Measurements from ENCODE around the gene ETV3L.

Gene ETV3L

DNA sequence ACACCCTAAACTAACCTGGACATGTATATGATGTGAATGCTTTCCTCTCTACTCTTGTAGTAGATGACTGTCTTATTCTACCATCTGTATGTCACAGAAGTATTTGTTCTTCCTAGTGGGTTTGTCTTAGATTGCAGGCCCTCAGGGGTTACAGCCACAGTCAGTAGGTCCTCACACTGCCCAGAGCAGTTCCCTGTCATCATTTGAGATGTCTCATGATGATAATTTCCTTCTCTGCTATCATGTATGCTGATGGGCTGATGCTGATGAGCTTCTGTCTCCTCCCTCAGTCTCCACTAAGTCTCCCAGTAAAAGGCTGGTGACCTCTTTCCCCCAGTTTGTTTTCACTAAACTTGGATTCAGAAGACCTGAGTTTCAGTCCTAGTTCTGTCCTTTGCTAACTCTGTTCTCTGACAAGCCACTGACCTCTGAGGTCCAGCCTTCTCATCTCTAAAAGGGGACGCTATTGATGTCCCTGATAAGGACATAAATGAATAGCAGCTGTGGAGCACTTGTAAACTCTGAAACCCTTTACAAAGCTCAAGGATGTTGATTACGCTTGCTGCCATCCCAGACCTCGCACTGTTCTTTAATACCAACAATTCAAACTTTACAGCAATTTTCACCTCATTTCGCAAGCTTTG is 41.7 kb upstream of the ETV3L start:
- H4K8ac ChIP-seq (ENCODE audit: low read depth, low read length): no peak overlapping the region
- H2BK15ac ChIP-seq (ENCODE audit: low read length): no peak overlapping the region
- H2BK12ac ChIP-seq (ENCODE audit: low read length): no peak overlapping the region
- H3K36me3 ChIP-seq (replicated peaks in 1 of 2; ENCODE audit: control insufficient read depth in 2 of 2, insufficient read depth in 2 of 2, low read length in 2 of 2): no peaks in the 10 kb centered on the region
- H2AK5ac ChIP-seq (ENCODE audit: low read depth, low read length): no peak overlapping the region
- peaks cover 4 to 5% of the 10 kb centered on the region in 2 donors for H3K4me1 ChIP-seq (ENCODE audit: control insufficient read depth in 2 of 2, insufficient read depth in 1 of 2, low read depth in 1 of 2, low read length in 2 of 2)
- no CpG with 5 or more reads among the region's 4 CpGs for WGBS, 2 donors (ENCODE audit: extremely low coverage in 2 of 2, insufficient read length in 2 of 2, insufficient replicate concordance in 1 of 2)
- H3K27ac ChIP-seq (replicated peaks; ENCODE audit: low read length): no peak overlapping the region
- peaks cover 2% of the 10 kb centered on the region for H3K79me1 ChIP-seq (ENCODE audit: low read depth, low read length)
- DNase-seq (ENCODE audit: low spot score): no peak
- H3K27me3 ChIP-seq (ENCODE audit: control insufficient read depth in 3 of 3, insufficient read depth in 3 of 3, low read depth in 1 of 3, low read length in 3 of 3): peaks cover 0 to 34% (median 0%) of the 10 kb centered on the region in 3 experiments
- no peak overlapping the region for H3K4me3 ChIP-seq (ENCODE audit: low read length in 2 of 2)
- H3K4ac ChIP-seq (ENCODE audit: low read length): no peak overlapping the region
- H4K91ac ChIP-seq (ENCODE audit: low read depth, low read length, poor library complexity): no peak overlapping the region
- no peak overlapping the region for H3K23ac ChIP-seq (ENCODE audit: low read depth, low read length, poor library complexity)
- no peak overlapping the region for H3K18ac ChIP-seq (ENCODE audit: low read length)
- H3K9ac ChIP-seq (ENCODE audit: low read depth, low read length, poor library complexity): no peak overlapping the region
- H3K9me3 ChIP-seq (replicated peaks in 1 of 2; ENCODE audit: control insufficient read depth in 2 of 2, insufficient read depth in 1 of 2, low read depth in 1 of 2, low read length in 2 of 2): no peaks in the 10 kb centered on the region
- no peak overlapping the region for H2AFZ ChIP-seq (ENCODE audit: low read length)
- no peak overlapping the region for H2BK120ac ChIP-seq (ENCODE audit: low read depth, low read length)
- H2BK5ac ChIP-seq (ENCODE audit: low read length): no peak overlapping the region
- H3K14ac ChIP-seq (ENCODE audit: low read length): no peak overlapping the region
- H3K4me2 ChIP-seq (ENCODE audit: insufficient read depth, low read length, poor library complexity, severe bottlenecking): no peak overlapping the region

DNA sequence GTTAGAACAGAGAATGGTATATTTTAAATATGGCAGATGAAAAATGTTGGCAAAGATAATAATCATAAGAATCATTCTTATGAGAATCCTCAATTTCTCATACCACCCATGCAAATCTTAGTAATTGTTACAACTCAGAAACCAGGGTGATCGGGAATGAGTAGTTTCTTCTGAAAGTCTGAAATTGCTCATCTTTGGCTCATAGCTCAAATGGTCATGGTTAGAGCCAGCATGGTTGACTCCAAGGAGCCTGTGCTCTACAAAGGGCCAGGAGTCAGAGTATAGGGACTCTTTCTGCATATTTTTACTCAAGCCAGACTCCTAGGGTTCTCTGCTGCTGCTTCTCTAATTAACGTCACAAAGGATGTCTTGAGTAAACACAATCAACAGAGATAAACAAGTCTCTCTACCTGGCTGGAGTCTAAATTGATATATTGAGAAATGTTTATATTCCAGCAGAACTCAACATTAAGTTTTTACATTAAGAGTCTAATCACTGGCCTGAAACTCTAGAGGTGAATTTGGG is 40.5 kb upstream of the ETV3L start:
- Histone ChIP-seq H3K27ac (replicated peaks; ENCODE audit: low read length) (no peak overlapping the region), H2BK15ac (ENCODE audit: low read length) (no peak overlapping the region), H3K79me1 (ENCODE audit: low read depth, low read length) (peaks cover 2% of the 10 kb centered on the region), H4K91ac (ENCODE audit: low read depth, low read length, poor library complexity) (no peak overlapping the region), H3K4me1 (ENCODE audit: control insufficient read depth in 2 of 2, insufficient read depth in 1 of 2, low read depth in 1 of 2, low read length in 2 of 2) (peaks cover 4 to 8% of the 10 kb centered on the region in 2 donors), H2BK120ac (ENCODE audit: low read depth, low read length) (no peak overlapping the region), H2BK12ac (ENCODE audit: low read length) (no peak overlapping the region), H2BK5ac (ENCODE audit: low read length) (no peak overlapping the region), H3K36me3 (replicated peaks in 1 of 2; ENCODE audit: control insufficient read depth in 2 of 2, insufficient read depth in 2 of 2, low read length in 2 of 2) (peaks cover 6 to 11% of the 10 kb centered on the region in 2 donors), H3K23ac (ENCODE audit: low read depth, low read length, poor library complexity) (no peak overlapping the region), H3K9ac (ENCODE audit: low read depth, low read length, poor library complexity) (no peak overlapping the region), H3K18ac (ENCODE audit: low read length) (no peak overlapping the region), H2AFZ (ENCODE audit: low read length) (no peak overlapping the region), H3K4me2 (ENCODE audit: insufficient read depth, low read length, poor library complexity, severe bottlenecking) (no peak overlapping the region), H3K4me3 (ENCODE audit: low read length in 2 of 2) (no peak overlapping the region), H2AK5ac (ENCODE audit: low read depth, low read length) (no peak overlapping the region), H3K9me3 (replicated peaks in 1 of 2; ENCODE audit: control insufficient read depth in 2 of 2, insufficient read depth in 1 of 2, low read depth in 1 of 2, low read length in 2 of 2) (no peaks in the 10 kb centered on the region), H4K8ac (ENCODE audit: low read depth, low read length) (no peak overlapping the region), H3K27me3 (ENCODE audit: control insufficient read depth in 3 of 3, insufficient read depth in 3 of 3, low read depth in 1 of 3, low read length in 3 of 3) (peaks cover 0 to 31% (median 0%) of the 10 kb centered on the region in 3 experiments), H3K14ac (ENCODE audit: low read length) (no peak overlapping the region), H3K4ac (ENCODE audit: low read length) (no peak overlapping the region)
- no peak for DNase-seq (ENCODE audit: low spot score)
- WGBS, 2 donors (ENCODE audit: extremely low coverage in 2 of 2, insufficient read length in 2 of 2, insufficient replicate concordance in 1 of 2): no CpG with 5 or more reads among the region's 2 CpGs

DNA sequence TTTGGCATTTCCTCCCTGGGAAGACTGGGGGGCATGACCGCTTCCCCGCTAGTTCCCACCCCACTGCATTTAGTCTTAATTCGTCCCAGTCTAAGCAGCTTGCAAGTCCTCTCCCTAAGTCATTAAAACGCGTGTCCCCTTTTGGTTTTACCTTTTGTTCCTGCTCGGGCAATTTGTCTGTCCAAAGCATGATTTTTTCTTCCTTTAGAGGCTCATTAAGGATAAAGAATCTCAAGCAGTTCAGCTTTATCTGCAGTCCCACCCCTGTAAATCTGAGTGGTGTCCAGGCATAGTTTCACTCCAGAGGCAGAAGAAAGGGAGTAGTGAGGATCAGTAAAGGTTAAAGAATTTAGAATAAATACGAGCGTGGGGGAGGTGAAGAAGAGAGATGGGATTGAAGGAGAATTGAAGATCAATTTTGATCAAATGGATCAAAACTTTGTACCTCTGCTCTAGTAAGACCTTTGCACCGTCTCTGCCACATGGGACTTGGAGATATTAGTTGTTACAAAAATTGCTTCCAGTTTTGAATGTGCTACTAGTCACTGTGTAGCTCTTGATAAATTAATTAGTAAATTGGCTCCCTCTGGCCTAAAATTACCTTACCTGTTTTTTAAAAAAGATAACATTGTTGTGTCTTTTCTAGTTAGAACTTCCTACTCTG is 39.6 kb upstream of the ETV3L start:
- Histone ChIP-seq H3K18ac (ENCODE audit: low read length) (peak overlapping the region; percentile 99), H3K4me2 (ENCODE audit: insufficient read depth, low read length, poor library complexity, severe bottlenecking) (peak overlapping the region; percentile 64), H3K9me3 (replicated peaks in 1 of 2; ENCODE audit: control insufficient read depth in 2 of 2, insufficient read depth in 1 of 2, low read depth in 1 of 2, low read length in 2 of 2) (no peaks in the 10 kb centered on the region), H3K14ac (ENCODE audit: low read length) (no peak overlapping the region), H4K8ac (ENCODE audit: low read depth, low read length) (no peak overlapping the region), H3K4ac (ENCODE audit: low read length) (no peak overlapping the region), H3K27ac (replicated peaks; ENCODE audit: low read length) (peak overlapping the region; percentile 97), H3K4me1 (ENCODE audit: control insufficient read depth in 2 of 2, insufficient read depth in 1 of 2, low read depth in 1 of 2, low read length in 2 of 2) (peaks cover 4 to 8% of the 10 kb centered on the region in 2 donors), H3K36me3 (replicated peaks in 1 of 2; ENCODE audit: control insufficient read depth in 2 of 2, insufficient read depth in 2 of 2, low read length in 2 of 2) (peaks cover 15 to 20% of the 10 kb centered on the region in 2 donors), H3K27me3 (ENCODE audit: control insufficient read depth in 3 of 3, insufficient read depth in 3 of 3, low read depth in 1 of 3, low read length in 3 of 3) (peaks cover 0 to 22% (median 0%) of the 10 kb centered on the region in 3 experiments), H2AK5ac (ENCODE audit: low read depth, low read length) (no peak overlapping the region), H2BK15ac (ENCODE audit: low read length) (no peak overlapping the region), H2BK120ac (ENCODE audit: low read depth, low read length) (no peak overlapping the region), H3K9ac (ENCODE audit: low read depth, low read length, poor library complexity) (no peak overlapping the region), H3K4me3 (ENCODE audit: low read length in 2 of 2) (peak overlapping the region; percentile 83 to 92), H2BK12ac (ENCODE audit: low read length) (no peak overlapping the region), H3K79me1 (ENCODE audit: low read depth, low read length) (peaks cover 2% of the 10 kb centered on the region), H4K91ac (ENCODE audit: low read depth, low read length, poor library complexity) (no peak overlapping the region), H2AFZ (ENCODE audit: low read length) (peak overlapping the region; percentile 96), H3K23ac (ENCODE audit: low read depth, low read length, poor library complexity) (no peak overlapping the region), H2BK5ac (ENCODE audit: low read length) (no peak overlapping the region)
- no peak for DNase-seq (ENCODE audit: low spot score)
- 100% methylated on average over 2 of the region's 9 CpGs for WGBS, 2 donors (ENCODE audit: extremely low coverage in 2 of 2, insufficient read length in 2 of 2, insufficient replicate concordance in 1 of 2)

Measured in neuronal stem cell (in vitro differentiated cells).